HG03039 (cell line): ENCODE results near the gene B3GALT4.
A peak's percentile ranks its signal among the peaks of the same experiment; 100 is the strongest.

ENCODE experiments used
- ATAC-seq: cut with Tn5 transposase; IDR thresholded peaks from one replicate; pipeline ENCODE4 v1.9.1; 2021; ENCODE audit warnings: mild to moderate bottlenecking, moderate library complexity; ENCODE audit not compliant: unreplicated experiment

B3GALT4 gene

GRCh38 chr6:33288921-33289783 is 12.2 kb downstream of the B3GALT4 start, which contains the start of the genes PFDN6 and WDR46:
Gene PFDN6 (plus strand): TSS chr6:33289601. CDS start chr6:33289857, 256 bp downstream.
Gene WDR46 (minus strand): TSS chr6:33289239. CDS start chr6:33289170, 69 bp downstream.
- ATAC-seq: peak; percentile 75

- peak; percentile 10 for ATAC-seq
Measured at GRCh38 chr6:33289784-33290315, 12.9 kb downstream of the B3GALT4 start.

DNA sequence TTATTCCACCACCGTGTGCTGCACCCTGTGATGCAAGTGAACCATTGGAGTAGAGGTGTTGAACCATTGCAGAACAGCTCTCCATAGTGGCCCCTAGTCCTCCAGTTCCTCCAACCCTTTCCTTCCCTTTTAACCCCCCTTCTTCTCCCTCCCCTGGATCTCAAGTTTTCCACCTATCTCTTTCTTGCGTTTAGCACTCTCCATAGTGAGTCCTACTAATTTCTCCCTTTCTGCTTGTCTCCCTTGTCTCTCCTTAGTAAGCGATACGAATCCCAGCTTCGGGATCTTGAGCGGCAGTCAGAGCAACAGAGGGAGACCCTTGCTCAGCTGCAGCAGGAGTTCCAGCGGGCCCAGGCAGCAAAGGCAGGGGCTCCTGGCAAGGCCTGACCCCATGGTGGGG is 13.5 kb downstream of the B3GALT4 start:
- ATAC-seq: no peak

- ATAC-seq: no peak
Measured at GRCh38 chr6:33292996-33293682, 16.2 kb downstream of the B3GALT4 start.

GRCh38 chr6:33294086-33294823 is 17.3 kb downstream of the B3GALT4 start:
- no peak for ATAC-seq

DNA sequence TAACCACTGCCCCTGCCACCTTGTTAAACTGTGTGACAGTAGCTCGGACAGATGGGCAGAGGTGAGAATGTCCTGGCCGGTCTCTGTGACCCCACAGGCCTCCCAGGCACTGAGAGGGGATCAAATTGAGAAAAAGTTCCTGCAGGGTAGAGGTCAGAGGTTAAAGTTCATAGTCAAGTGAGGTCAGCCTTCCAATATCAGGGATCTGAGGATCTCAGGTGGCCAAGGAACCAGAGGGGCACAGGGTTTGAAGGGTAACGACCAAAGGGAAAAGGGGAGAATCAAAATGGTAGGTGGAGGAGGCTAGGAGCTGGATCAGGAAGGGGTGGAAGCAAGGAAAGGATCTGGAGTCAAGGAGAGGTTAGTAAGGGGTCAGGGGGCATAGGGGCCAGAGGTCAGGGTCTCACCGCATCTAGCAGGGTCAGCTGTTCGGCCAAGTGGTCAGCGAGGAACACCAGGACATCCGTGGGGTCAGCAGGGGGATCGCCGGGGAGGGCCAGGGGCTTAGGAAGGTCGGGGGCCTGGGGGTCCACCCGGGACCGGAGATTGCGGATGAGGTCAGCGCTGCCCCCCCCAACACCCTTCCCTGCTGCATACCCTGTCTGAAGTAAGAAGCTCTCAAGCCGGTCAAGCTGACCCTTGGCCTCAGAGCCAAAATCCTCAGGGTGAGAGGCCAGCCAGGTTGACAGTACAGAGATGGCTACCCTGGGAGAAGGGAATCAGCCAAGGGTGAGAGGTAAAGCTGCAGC is 18.9 kb downstream of the B3GALT4 start:
- no peak for ATAC-seq

- ATAC-seq: no peak
Measured at GRCh38 chr6:33296797-33297405, 20.0 kb downstream of the B3GALT4 start.

GRCh38 chr6:33297406-33297955 is 20.6 kb downstream of the B3GALT4 start:
- ATAC-seq: no peak

- ATAC-seq: no peak
Measured at GRCh38 chr6:33297956-33298772, 21.2 kb downstream of the B3GALT4 start.

DNA sequence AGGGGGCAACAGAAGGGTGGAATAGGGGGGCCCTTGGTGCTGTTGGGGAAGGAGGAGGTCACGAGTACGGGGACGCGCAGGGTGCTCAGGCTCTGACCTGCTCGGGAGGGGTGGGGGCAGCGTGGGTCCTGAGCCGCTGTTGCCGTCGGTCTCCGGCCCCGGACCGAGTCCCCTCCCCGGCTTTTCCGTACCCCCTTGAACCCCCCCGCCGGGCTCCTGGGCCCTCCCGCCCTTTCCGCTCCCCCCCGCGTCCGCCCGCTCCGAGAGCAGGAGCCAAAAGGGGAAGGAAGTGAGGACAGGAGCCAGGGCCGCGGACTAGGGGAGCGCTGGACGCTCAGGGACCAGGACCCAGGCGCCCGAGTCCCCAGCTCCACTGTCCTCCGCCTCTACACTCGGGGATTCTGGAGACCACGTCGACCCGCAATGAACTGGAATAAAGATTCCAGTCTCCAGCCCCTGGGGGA is 21.9 kb downstream of the B3GALT4 start, which contains the start of gene RGL2:
Gene RGL2, minus strand, starts transcription at position 170 of the 464 bp plus-strand sequence. CDS start 332 bp downstream, outside the sequence.
- ATAC-seq: peak; percentile 26

GRCh38 chr6:33299237-33299944 is 22.5 kb downstream of the B3GALT4 start:
- ATAC-seq: peak; percentile 52

- ATAC-seq: no peak
Measured at GRCh38 chr6:33301877-33302276, 25.0 kb downstream of the B3GALT4 start.

DNA sequence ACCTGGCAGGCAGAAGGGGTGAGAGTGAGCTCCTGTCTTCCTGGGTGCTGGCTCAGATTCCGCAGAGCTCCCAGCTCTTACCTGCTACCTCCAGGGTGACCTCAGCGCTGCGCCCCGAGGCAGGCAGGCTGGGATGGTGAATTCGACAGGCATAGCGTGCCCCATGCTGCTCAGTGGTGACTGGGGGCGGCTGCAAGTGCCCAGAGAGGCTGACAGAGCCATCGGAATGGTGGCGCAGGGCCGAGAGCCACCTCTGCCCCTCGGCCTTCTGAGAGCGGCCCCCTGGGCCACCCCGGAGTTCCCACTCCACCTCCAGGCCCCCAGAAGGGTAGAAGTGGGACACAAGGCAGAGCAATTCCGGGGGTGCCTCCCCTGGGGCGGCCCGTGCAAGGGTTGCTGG is 27.3 kb downstream of the B3GALT4 start:
- no peak for ATAC-seq

DNA sequence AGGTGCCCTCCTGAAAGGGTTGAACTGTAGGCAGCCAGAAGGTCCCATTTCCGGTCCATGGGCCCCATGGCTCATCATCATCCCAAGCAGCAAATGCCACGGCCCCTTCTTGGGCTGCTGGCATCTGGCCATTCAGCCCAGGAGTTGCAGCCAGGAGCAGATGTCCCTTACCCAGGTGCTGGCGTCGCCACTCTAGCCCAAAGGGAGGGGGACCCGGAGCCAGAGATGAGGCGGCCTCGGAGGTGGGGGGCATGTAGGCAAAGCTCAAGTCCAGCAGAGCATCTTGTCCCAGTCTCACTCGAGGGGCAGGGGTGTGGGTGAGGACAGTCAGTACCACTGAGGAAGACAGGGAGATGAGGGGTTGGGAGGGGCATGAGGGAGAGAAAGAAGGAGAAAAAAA is 28.1 kb downstream of the B3GALT4 start:
- ATAC-seq: no peak

DNA sequence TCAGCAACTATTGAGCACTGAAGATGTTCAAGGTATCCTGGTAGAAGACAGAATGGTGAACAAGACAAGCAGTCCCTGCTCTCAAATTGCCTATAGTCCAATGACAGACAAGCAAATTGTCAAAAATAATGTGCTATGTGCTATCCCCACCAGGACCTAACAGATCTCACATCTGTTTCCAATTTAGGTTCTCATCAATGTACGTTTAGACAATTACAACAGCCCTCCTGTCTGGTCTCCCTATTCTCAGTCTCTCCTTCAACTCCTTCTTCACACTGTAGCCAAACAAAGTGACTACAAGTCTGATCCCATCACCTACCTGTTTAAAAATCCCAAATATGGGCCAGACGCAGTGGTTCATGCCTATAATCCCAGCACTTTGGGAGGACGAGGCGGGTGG is 29.4 kb downstream of the B3GALT4 start:
- no peak for ATAC-seq

- no peak for ATAC-seq
Measured at GRCh38 chr6:33312361-33313104, 35.6 kb downstream of the B3GALT4 start.

DNA sequence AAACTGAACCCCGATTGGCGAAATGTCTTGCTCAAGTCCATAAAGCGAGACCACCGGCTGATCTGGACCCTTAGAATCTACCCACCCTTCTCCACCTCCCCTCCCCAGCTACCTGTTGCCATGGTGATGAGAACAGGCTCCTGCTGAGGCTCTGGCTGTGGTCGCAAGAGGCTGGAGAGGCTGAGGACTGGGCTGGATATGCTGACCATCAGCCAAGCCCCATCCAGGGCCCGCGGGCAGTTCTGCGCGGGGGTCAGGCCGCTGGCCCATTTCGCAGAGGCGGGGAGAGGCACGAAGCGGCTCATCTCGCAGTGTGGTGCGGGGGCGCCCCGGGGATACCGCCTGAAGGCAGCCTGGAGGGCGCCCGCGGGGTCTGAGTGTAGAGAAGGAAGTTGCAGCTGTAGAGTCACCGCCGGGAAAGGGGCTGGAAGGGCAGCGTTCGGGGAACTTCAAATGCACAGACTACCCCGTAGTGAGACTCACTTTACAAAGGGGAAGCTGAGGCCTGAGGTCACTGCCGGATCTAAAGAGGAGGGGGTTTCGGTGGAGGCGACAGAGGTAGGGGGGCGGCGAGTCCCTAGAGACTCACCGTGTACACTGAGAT is 36.3 kb downstream of the B3GALT4 start:
- peak; percentile 0 for ATAC-seq
